Mesodermal cell (in vitro differentiated cells): ENCODE measurements around the gene TIMP2.
"Not testable (repeated sequence)": the region's sequence is repeated elsewhere in the genome, so short reads cannot be mapped to it uniquely, and the experiment has no call there.

ENCODE experiments used
- H3K27ac ChIP-seq: 2 replicates; pipeline ENCODE4 v1.7.0; 2013; ENCODE audit warnings: mild to moderate bottlenecking, low read depth, low read length, moderate library complexity; ENCODE audit not compliant: severe bottlenecking
- H3K36me3 ChIP-seq: 2 replicates; pipeline ENCODE4 v1.7.1; 2013; ENCODE audit warnings: mild to moderate bottlenecking, low read length, moderate library complexity; ENCODE audit not compliant: control insufficient read depth, insufficient read depth
- H3K4me1 ChIP-seq: one replicate; pipeline ENCODE4 v1.7.1; 2013; ENCODE audit warnings: mild to moderate bottlenecking, low read length; ENCODE audit not compliant: insufficient read depth, control insufficient read depth, poor library complexity, severe bottlenecking
- H3K4me3 ChIP-seq: 2 replicates; pipeline ENCODE4 v1.7.0; 2013; ENCODE audit warnings: low read length, control low read depth, mild to moderate bottlenecking; ENCODE audit not compliant: insufficient read depth, poor library complexity, severe bottlenecking; ENCODE audit errors: extremely low read depth
- H3K9me3 ChIP-seq: 2 replicates; pipeline ENCODE4 v1.7.1; 2013; ENCODE audit warnings: mild to moderate bottlenecking, low read length, moderate library complexity; ENCODE audit not compliant: control insufficient read depth
- WGBS, 2 experiments: methylation state at CpG; one replicate each; pipeline ENCODE4 v1.1.5; 2013; ENCODE audit warnings: missing lambda C conversion rate in 2 of 2; ENCODE audit not compliant: insufficient coverage in 2 of 2; 5-methylcytosine and 5-hydroxymethylcytosine counted together

The TIMP2 gene

GRCh38 chr17:78966123-78966813 is 41.1 kb upstream of the TIMP2 start:
- no peak overlapping the region for H3K4me3 ChIP-seq
- no peaks in the 10 kb centered on the region for H3K36me3 ChIP-seq
- H3K9me3 ChIP-seq: no peaks in the 10 kb centered on the region
- H3K27ac ChIP-seq: no peak overlapping the region
- 86 to 92% methylated on average over 23 to 24 of the region's 26 CpGs for WGBS, 2 experiments
- peaks cover 3% of the 10 kb centered on the region for H3K4me1 ChIP-seq

- no peak overlapping the region for H3K4me3 ChIP-seq
- no peaks in the 10 kb centered on the region for H3K36me3 ChIP-seq
- WGBS, 2 experiments: 87 to 88% methylated on average over 5 to 8 of the region's 8 CpGs
- H3K4me1 ChIP-seq: no peaks in the 10 kb centered on the region
- H3K27ac ChIP-seq: no peak overlapping the region
- no peaks in the 10 kb centered on the region for H3K9me3 ChIP-seq
These were observed 40.3 kb upstream of the TIMP2 start for GRCh38 chr17:78965491-78965924.

- H3K36me3 ChIP-seq: no peaks in the 10 kb centered on the region
- no peak overlapping the region for H3K27ac ChIP-seq
- no peaks in the 10 kb centered on the region for H3K9me3 ChIP-seq
- peaks cover 6% of the 10 kb centered on the region for H3K4me1 ChIP-seq
- WGBS, 2 experiments: 92 to 96% methylated on average over 5 of the region's 6 CpGs
- H3K4me3 ChIP-seq: no peak overlapping the region
These were observed 38.2 kb upstream of the TIMP2 start for GRCh38 chr17:78963378-78963777.

- H3K4me1 ChIP-seq, H3K36me3 ChIP-seq, H3K9me3 ChIP-seq, H3K4me3 ChIP-seq, H3K27ac ChIP-seq: not testable (repeated sequence)
- WGBS, 2 experiments: 96 to 99% methylated on average over 7 of the region's 8 CpGs
These were observed 37.8 kb upstream of the TIMP2 start for GRCh38 chr17:78962984-78963348.

GRCh38 chr17:78962345-78962983 is 37.3 kb upstream of the TIMP2 start:
- 89 to 91% methylated on average over 18 to 19 of the region's 19 CpGs for WGBS, 2 experiments
- Histone ChIP-seq H3K4me1 (peaks cover 8% of the 10 kb centered on the region), H3K27ac (no peak overlapping the region), H3K9me3 (no peaks in the 10 kb centered on the region), H3K4me3 (no peak overlapping the region), H3K36me3 (no peaks in the 10 kb centered on the region)

GRCh38 chr17:78961571-78961970 is 36.4 kb upstream of the TIMP2 start:
- H3K27ac ChIP-seq: no peak overlapping the region
- H3K9me3 ChIP-seq: no peaks in the 10 kb centered on the region
- no peaks in the 10 kb centered on the region for H3K36me3 ChIP-seq
- H3K4me1 ChIP-seq: peaks cover 8% of the 10 kb centered on the region
- H3K4me3 ChIP-seq: no peak overlapping the region
- WGBS, 2 experiments: 96 to 98% methylated on average over 3 of the region's 4 CpGs

- no peak overlapping the region for H3K4me3 ChIP-seq
- H3K27ac ChIP-seq: no peak overlapping the region
- H3K4me1 ChIP-seq: peaks cover 8% of the 10 kb centered on the region
- H3K36me3 ChIP-seq: no peaks in the 10 kb centered on the region
- 92 to 100% methylated on average over 2 to 3 of the region's 5 CpGs for WGBS, 2 experiments
- no peaks in the 10 kb centered on the region for H3K9me3 ChIP-seq
These were observed 35.7 kb upstream of the TIMP2 start for GRCh38 chr17:78960928-78961327.

- Histone ChIP-seq H3K36me3 (no peaks in the 10 kb centered on the region), H3K9me3 (no peaks in the 10 kb centered on the region), H3K27ac (no peak overlapping the region), H3K4me1 (peaks cover 8% of the 10 kb centered on the region), H3K4me3 (no peak overlapping the region)
- 91 to 95% methylated on average over 12 of the region's 12 CpGs for WGBS, 2 experiments
These were observed 34.6 kb upstream of the TIMP2 start for GRCh38 chr17:78959803-78960202.

- WGBS, 2 experiments: 86 to 94% methylated on average over 7 of the region's 7 CpGs
- no peaks in the 10 kb centered on the region for H3K9me3 ChIP-seq
- no peak overlapping the region for H3K4me3 ChIP-seq
- peak overlapping the region; percentile 13 for H3K27ac ChIP-seq
- peaks cover 8% of the 10 kb centered on the region for H3K4me1 ChIP-seq
- H3K36me3 ChIP-seq: no peaks in the 10 kb centered on the region
These were observed 33.5 kb upstream of the TIMP2 start for GRCh38 chr17:78958641-78959127.

- 91 to 93% methylated on average over 12 of the region's 12 CpGs for WGBS, 2 experiments
These were observed 31.9 kb upstream of the TIMP2 start for GRCh38 chr17:78957128-78957527.

GRCh38 chr17:78956254-78956653 is 31.1 kb upstream of the TIMP2 start:
- Histone ChIP-seq H3K4me3 (no peak overlapping the region), H3K36me3 (no peaks in the 10 kb centered on the region), H3K4me1 (peaks cover 16% of the 10 kb centered on the region), H3K27ac (no peak overlapping the region), H3K9me3 (peaks cover under 1% of the 10 kb centered on the region)
- 80 to 92% methylated on average over 7 to 11 of the region's 11 CpGs for WGBS, 2 experiments

More at GRCh38 chr17:78957128-78957527, 31.9 kb upstream of the TIMP2 start:
- no peaks in the 10 kb centered on the region for H3K9me3 ChIP-seq
- H3K36me3 ChIP-seq: no peaks in the 10 kb centered on the region
- H3K27ac ChIP-seq: no peak overlapping the region
- H3K4me3 ChIP-seq: no peak overlapping the region
- H3K4me1 ChIP-seq: peaks cover 13% of the 10 kb centered on the region
